HepG2 (cell line): ENCODE results near the gene MSRB3. TPM values are rescaled to one million over a fixed set of nuclear protein-coding genes. Genes with fewer than 3 reads are reported as not detected.

Source experiments
- CSRNP1 ChIP-seq: sonication (generic); formaldehyde crosslinking; IDR thresholded peaks from 2 replicates; pipeline ENCODE4 v1.8.1; 2023; ENCODE audit warnings: mild to moderate bottlenecking, missing genetic modification reagents
- SNRNP70 ChIP-seq: fragments of 200-400 bp; formaldehyde crosslinking; IDR thresholded peaks from 2 replicates; pipeline ENCODE4 v1.6.1; 2017; ENCODE audit warnings: mild to moderate bottlenecking, low read depth, low read length, moderate library complexity
- polyA plus RNA-seq, 8 experiments: library from polyadenylated mRNA; depleted of rRNA in 3 of 8; stranded (reverse) in 7 of 8; unstranded in 1 of 8; fragments of >200 nt; fragmentation: Illumina TruSeq in 4 of 8; extraction: Trizol in 4 of 8; gene quantifications; 2 replicates each; pipeline versions ENCODE4 v1.2.1 to v1.2.3, GENCODE V29; 2011 to 2016; ENCODE audit warnings: low read depth in 4 of 8, missing spikeins in 1 of 8, mixed read lengths in 1 of 8; ENCODE audit not compliant: insufficient read depth in 1 of 8
- total RNA-seq, 5 experiments: library from RNA; depleted of rRNA; stranded (reverse); fragments of >200 nt; fragmentation: Illumina TruSeq; extraction: Trizol; gene quantifications; 2 replicates each; pipeline ENCODE4 v1.2.3, GENCODE V29; 2016; ENCODE audit warnings: low read depth in 1 of 5
- TF ChIP-seq, protein P1 (sequence below): sonication (generic); formaldehyde crosslinking; IDR thresholded peaks from 2 replicates; pipeline ENCODE4 v1.9.0; 2021; ENCODE audit warnings: mild to moderate bottlenecking, missing genetic modification reagents
- TF ChIP-seq, protein P2 (sequence below): sonication (generic); formaldehyde crosslinking; IDR thresholded peaks from 2 replicates; pipeline ENCODE4 v1.5.0; 2020; ENCODE audit warnings: mild to moderate bottlenecking, missing genetic modification reagents
- TF ChIP-seq, protein P3 (sequence below): sonication (generic); formaldehyde crosslinking; IDR thresholded peaks from 2 replicates; pipeline ENCODE4 v1.4.0; 2020; ENCODE audit warnings: mild to moderate bottlenecking, missing genetic modification reagents
- TF ChIP-seq, protein P4 (sequence below): sonication (generic); formaldehyde crosslinking; IDR thresholded peaks from 2 replicates; pipeline ENCODE4 v1.8.0; 2022; ENCODE audit warnings: mild to moderate bottlenecking, missing genetic modification reagents, moderate library complexity

Gene MSRB3
- total and polyA plus RNA-seq, 2 of the 13 experiments (the other 11 are each of a cell fraction or from before 2014, with no cell fraction given) = 1.5 to 1.9 TPM

- TF ChIP-seq, protein P1, sequence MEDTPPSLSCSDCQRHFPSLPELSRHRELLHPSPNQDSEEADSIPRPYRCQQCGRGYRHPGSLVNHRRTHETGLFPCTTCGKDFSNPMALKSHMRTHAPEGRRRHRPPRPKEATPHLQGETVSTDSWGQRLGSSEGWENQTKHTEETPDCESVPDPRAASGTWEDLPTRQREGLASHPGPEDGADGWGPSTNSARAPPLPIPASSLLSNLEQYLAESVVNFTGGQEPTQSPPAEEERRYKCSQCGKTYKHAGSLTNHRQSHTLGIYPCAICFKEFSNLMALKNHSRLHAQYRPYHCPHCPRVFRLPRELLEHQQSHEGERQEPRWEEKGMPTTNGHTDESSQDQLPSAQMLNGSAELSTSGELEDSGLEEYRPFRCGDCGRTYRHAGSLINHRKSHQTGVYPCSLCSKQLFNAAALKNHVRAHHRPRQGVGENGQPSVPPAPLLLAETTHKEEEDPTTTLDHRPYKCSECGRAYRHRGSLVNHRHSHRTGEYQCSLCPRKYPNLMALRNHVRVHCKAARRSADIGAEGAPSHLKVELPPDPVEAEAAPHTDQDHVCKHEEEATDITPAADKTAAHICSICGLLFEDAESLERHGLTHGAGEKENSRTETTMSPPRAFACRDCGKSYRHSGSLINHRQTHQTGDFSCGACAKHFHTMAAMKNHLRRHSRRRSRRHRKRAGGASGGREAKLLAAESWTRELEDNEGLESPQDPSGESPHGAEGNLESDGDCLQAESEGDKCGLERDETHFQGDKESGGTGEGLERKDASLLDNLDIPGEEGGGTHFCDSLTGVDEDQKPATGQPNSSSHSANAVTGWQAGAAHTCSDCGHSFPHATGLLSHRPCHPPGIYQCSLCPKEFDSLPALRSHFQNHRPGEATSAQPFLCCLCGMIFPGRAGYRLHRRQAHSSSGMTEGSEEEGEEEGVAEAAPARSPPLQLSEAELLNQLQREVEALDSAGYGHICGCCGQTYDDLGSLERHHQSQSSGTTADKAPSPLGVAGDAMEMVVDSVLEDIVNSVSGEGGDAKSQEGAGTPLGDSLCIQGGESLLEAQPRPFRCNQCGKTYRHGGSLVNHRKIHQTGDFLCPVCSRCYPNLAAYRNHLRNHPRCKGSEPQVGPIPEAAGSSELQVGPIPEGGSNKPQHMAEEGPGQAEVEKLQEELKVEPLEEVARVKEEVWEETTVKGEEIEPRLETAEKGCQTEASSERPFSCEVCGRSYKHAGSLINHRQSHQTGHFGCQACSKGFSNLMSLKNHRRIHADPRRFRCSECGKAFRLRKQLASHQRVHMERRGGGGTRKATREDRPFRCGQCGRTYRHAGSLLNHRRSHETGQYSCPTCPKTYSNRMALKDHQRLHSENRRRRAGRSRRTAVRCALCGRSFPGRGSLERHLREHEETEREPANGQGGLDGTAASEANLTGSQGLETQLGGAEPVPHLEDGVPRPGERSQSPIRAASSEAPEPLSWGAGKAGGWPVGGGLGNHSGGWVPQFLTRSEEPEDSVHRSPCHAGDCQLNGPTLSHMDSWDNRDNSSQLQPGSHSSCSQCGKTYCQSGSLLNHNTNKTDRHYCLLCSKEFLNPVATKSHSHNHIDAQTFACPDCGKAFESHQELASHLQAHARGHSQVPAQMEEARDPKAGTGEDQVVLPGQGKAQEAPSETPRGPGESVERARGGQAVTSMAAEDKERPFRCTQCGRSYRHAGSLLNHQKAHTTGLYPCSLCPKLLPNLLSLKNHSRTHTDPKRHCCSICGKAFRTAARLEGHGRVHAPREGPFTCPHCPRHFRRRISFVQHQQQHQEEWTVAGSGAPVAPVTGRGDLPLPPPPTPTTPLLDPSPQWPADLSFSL (CRISPR knock-in tag) = no peak
- no peak for TF ChIP-seq CSRNP1 (CRISPR knock-in tag)
- TF ChIP-seq, protein P2, sequence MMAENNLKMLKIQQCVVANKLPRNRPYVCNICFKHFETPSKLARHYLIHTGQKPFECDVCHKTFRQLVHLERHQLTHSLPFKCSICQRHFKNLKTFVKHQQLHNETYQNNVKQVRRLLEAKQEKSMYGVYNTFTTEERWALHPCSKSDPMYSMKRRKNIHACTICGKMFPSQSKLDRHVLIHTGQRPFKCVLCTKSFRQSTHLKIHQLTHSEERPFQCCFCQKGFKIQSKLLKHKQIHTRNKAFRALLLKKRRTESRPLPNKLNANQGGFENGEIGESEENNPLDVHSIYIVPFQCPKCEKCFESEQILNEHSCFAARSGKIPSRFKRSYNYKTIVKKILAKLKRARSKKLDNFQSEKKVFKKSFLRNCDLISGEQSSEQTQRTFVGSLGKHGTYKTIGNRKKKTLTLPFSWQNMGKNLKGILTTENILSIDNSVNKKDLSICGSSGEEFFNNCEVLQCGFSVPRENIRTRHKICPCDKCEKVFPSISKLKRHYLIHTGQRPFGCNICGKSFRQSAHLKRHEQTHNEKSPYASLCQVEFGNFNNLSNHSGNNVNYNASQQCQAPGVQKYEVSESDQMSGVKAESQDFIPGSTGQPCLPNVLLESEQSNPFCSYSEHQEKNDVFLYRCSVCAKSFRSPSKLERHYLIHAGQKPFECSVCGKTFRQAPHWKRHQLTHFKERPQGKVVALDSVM (CRISPR knock-in tag) = no peak
- TF ChIP-seq, protein P3, sequence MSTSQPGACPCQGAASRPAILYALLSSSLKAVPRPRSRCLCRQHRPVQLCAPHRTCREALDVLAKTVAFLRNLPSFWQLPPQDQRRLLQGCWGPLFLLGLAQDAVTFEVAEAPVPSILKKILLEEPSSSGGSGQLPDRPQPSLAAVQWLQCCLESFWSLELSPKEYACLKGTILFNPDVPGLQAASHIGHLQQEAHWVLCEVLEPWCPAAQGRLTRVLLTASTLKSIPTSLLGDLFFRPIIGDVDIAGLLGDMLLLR (CRISPR knock-in tag) = no peak
- no peak for TF ChIP-seq SNRNP70
- TF ChIP-seq, protein P4, sequence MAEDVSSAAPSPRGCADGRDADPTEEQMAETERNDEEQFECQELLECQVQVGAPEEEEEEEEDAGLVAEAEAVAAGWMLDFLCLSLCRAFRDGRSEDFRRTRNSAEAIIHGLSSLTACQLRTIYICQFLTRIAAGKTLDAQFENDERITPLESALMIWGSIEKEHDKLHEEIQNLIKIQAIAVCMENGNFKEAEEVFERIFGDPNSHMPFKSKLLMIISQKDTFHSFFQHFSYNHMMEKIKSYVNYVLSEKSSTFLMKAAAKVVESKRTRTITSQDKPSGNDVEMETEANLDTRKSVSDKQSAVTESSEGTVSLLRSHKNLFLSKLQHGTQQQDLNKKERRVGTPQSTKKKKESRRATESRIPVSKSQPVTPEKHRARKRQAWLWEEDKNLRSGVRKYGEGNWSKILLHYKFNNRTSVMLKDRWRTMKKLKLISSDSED (CRISPR knock-in tag) = no peak
These were observed 225.9 kb downstream of the MSRB3 start (continued) for GRCh38 chr12:65504417-65504816.
